Naive thymus-derived CD8-positive, alpha-beta T cell (primary cell): ENCODE results near the gene CERS2. TPM values are rescaled to one million over a fixed set of nuclear protein-coding genes. Genes with fewer than 3 reads are reported as not detected.
"Not testable (repeated sequence)": the region's sequence is repeated elsewhere in the genome, so short reads cannot be mapped to it uniquely, and the experiment has no call there.

Source experiments
- ATAC-seq, 2 donors: fragments of 150-1000 bp; cut with Tn5 transposase in 1 of 2; sonication (Bioruptor Pico), chemical (Tn5 transposase) in 1 of 2; 1 replicate in 1 of 2; 2 replicates in 1 of 2; pipeline ENCODE4 v1.10.0; 2021; ENCODE audit warnings: mild to moderate bottlenecking in 2 of 2, moderate library complexity in 2 of 2
- POLR2A ChIA-PET: fragments of 350-600 bp; sonication (Branson Sonifier 250); formaldehyde crosslinking; loops from one replicate; lab custom pipeline; 2021; ENCODE audit warnings: antibody characterized with exemption; lab: Charles Lee
- DNase-seq, 10 donors: peaks; one replicate each; pipeline versions ENCODE4 v3.0.0 to v3.0.0-alpha.2; 2020 to 2022
- H3K27ac Mint-ChIP-seq, 10 donors: one replicate each; pipeline ENCODE4 v1.8.0; 2020 to 2022; ENCODE audit warnings: mild to moderate bottlenecking in 10 of 10, mixed read lengths in 10 of 10, moderate library complexity in 4 of 10, inconsistent platforms in 1 of 10
- H3K27me3 Mint-ChIP-seq, 5 donors: one replicate each; pipeline ENCODE4 v1.8.0; 2021 to 2022; ENCODE audit warnings: mixed read lengths in 5 of 5
- H3K36me3 Mint-ChIP-seq, 3 donors: one replicate each; pipeline ENCODE4 v1.8.0; 2020 to 2022; ENCODE audit warnings: mixed read lengths in 3 of 3, mild to moderate bottlenecking in 2 of 3, inconsistent platforms in 1 of 3
- H3K4me1 Mint-ChIP-seq, 4 donors: one replicate each; pipeline ENCODE4 v1.8.0; 2021 to 2022; ENCODE audit warnings: mixed read lengths in 4 of 4
- H3K4me3 Mint-ChIP-seq, 10 donors: one replicate each; pipeline ENCODE4 v1.8.0; 2020 to 2022; ENCODE audit warnings: mild to moderate bottlenecking in 10 of 10, mixed read lengths in 10 of 10, moderate library complexity in 6 of 10, inconsistent platforms in 1 of 10
- H3K9me3 Mint-ChIP-seq, 9 donors: one replicate each; pipeline ENCODE4 v1.8.0; 2020 to 2022; ENCODE audit warnings: mixed read lengths in 9 of 9, mild to moderate bottlenecking in 3 of 9, inconsistent platforms in 1 of 9, moderate library complexity in 1 of 9
- polyA plus RNA-seq, 3 donors: library from polyadenylated mRNA; unstranded; fragments of 300-500 nt; fragmentation: Illumina TruSeq; gene quantifications; one replicate each; pipeline ENCODE4 v1.2.3, GENCODE V29; 2021
- total RNA-seq, 8 experiments: library from RNA in 2 of 8; stranded (reverse) in 2 of 8; gene quantifications; one replicate each; pipeline ENCODE4 v1.2.3 and lab custom pipeline; 2021 to 2026

Gene CERS2
- total and polyA plus RNA-seq, 5 experiments from 2014 or later, result 110 to 143 (median 129) TPM

DNA sequence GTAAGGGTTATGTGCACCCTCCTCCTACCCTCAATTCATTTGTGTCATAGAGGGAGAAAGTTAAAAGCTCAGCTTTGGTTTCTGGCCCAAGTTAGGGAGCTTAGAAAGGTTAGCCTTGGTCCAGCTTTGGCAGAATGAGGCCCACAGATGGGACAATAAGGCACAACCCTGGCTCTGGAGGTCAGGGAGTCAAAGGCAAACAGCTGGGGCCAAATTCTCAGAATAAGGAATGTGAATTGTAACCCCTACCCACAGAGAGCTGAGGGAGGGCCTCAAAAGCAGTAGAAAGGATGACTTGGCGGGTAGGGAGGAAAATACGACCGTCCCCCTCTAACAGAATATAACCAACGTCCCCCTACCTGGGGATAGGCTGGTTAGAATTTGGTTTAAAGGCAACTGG, 9.0 kb downstream of the CERS2 start:
- no peak for ATAC-seq
- H3K36me3 Mint-ChIP-seq, result peaks cover 0 to 81% (median 13%) of the 10 kb centered on the region in 3 donors
- H3K27ac Mint-ChIP-seq, result peak overlapping the region in 6 of 10 donors; percentile 8 to 66 (median 44)
- no peaks in the 10 kb centered on the region for H3K27me3 Mint-ChIP-seq
- POLR2A ChIA-PET, result interaction anchor here (1.3 kb wide), 1 partner anchor 10 kb away, joined by 3 read pairs; no protein-coding TSS in a partner anchor
- H3K9me3 Mint-ChIP-seq, result no peaks in the 10 kb centered on the region
- no peak overlapping the region for H3K4me3 Mint-ChIP-seq
- H3K4me1 Mint-ChIP-seq, result peaks cover 5 to 31% (median 10%) of the 10 kb centered on the region in 4 donors
- no peak for DNase-seq

- Mint-ChIP-seq H3K27ac (peak overlapping the region in 8 of 10 donors; percentile 12 to 74 (median 48)), H3K4me1 (peaks cover 0 to 24% (median 4%) of the 10 kb centered on the region in 4 donors), H3K4me3 (no peak overlapping the region), H3K27me3 (no peaks in the 10 kb centered on the region), H3K9me3 (no peaks in the 10 kb centered on the region), H3K36me3 (peaks cover 0 to 95% (median 23%) of the 10 kb centered on the region in 3 donors)
- POLR2A ChIA-PET, result interaction anchor here (1.3 to 1.4 kb wide), 2 partner anchors 10 kb away, joined by 5 to 6 read pairs; partner anchors contain the start of gene CERS2
- no peak for DNase-seq
- ATAC-seq, result no peak
Observed at GRCh38 chr1:150964164-150964489, 10.5 kb downstream of the CERS2 start.

- POLR2A ChIA-PET, result interaction anchor here (1.4 kb wide), 1 partner anchor 11 kb away, joined by 6 read pairs; the partner anchor contains the start of gene CERS2
- DNase-seq, result no peak
Observed at GRCh38 chr1:150963321-150964163, 11.1 kb downstream of the CERS2 start.

GRCh38 chr1:150961756-150962155, 12.9 kb downstream of the CERS2 start:
- Mint-ChIP-seq H3K36me3 (peaks cover 0 to 92% (median 17%) of the 10 kb centered on the region in 3 donors), H3K4me1 (peaks cover 0 to 8% (median under 1%) of the 10 kb centered on the region in 4 donors), H3K27ac (peak overlapping the region in 5 of 10 donors; percentile 11 to 43 (median 29)), H3K27me3 (no peaks in the 10 kb centered on the region), H3K4me3 (no peak overlapping the region), H3K9me3 (no peaks in the 10 kb centered on the region)
- POLR2A ChIA-PET, result interaction anchor here (1.4 kb wide), 1 partner anchor 15 kb away, joined by 4 read pairs; no protein-coding TSS in a partner anchor
- DNase-seq, result no peak
- ATAC-seq, result no peak

More at GRCh38 chr1:150963321-150964163, 11.1 kb downstream of the CERS2 start:
- H3K4me1 Mint-ChIP-seq, result peaks cover 0 to 19% (median under 1%) of the 10 kb centered on the region in 4 donors
- peak overlapping the region in 7 of 10 donors; percentile 8 to 84 (median 55) for H3K27ac Mint-ChIP-seq
- no peaks in the 10 kb centered on the region for H3K27me3 Mint-ChIP-seq
- ATAC-seq, result no peak
- H3K4me3 Mint-ChIP-seq, result no peak overlapping the region
- H3K36me3 Mint-ChIP-seq, result peaks cover 0 to 95% (median 24%) of the 10 kb centered on the region in 3 donors
- no peaks in the 10 kb centered on the region for H3K9me3 Mint-ChIP-seq

DNA sequence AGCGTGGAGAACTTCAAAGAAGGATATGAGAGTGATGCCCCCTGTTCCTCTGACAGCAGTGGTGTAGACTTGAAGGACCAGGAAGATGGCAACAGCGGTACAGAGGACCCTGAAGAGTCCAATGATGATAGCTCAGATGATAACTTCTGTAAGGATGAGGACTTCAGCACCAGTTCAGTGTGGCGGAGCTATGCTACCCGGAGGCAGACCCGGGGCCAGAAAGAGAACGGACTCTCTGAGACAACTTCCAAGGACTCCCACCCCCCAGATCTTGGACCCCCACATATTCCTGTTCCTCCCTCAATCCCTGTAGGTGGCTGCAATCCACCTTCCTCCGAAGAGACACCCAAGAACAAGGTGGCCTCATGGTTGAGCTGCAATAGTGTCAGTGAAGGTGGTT, 14.0 kb downstream of the CERS2 start:
- POLR2A ChIA-PET, result interaction anchor here (1.4 kb wide), 1 partner anchor 16 kb away, joined by 4 read pairs; no protein-coding TSS in a partner anchor
- peak overlapping the region in 3 of 10 donors; percentile 36 to 88 (median 46) for H3K27ac Mint-ChIP-seq
- peaks cover 0 to 86% (median 17%) of the 10 kb centered on the region in 3 donors for H3K36me3 Mint-ChIP-seq
- ATAC-seq (no peak), DNase-seq (no peak)
- no peaks in the 10 kb centered on the region for H3K9me3 Mint-ChIP-seq
- H3K4me3 Mint-ChIP-seq, result no peak overlapping the region
- H3K4me1 Mint-ChIP-seq, result peaks cover 0 to 8% (median 0%) of the 10 kb centered on the region in 4 donors
- H3K27me3 Mint-ChIP-seq, result no peaks in the 10 kb centered on the region

DNA sequence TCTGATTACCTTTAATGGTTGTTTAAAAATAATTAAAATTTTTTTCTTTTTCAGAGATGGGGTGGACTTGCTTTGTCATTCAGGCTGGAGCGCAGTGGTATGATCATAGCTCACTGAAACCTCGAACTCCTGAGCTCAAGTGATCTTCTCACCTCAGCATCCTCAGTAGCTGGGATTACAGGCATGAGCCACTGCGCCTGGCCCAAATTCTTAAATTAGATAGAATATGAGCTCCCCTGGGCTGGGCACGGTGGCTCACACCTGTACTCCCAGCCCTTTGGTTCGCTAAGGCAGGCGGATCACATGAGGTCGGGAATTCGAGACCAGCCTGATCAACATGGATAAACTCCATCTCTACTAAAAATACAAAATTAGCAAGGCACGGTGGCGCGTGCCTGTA, 17.0 kb downstream of the CERS2 start:
- H3K27me3 Mint-ChIP-seq, result no peaks in the 10 kb centered on the region
- DNase-seq (no peak), ATAC-seq (no peak)
- no peak overlapping the region for H3K4me3 Mint-ChIP-seq
- peak overlapping the region in 2 of 10 donors; percentile 12 to 18 for H3K27ac Mint-ChIP-seq
- H3K36me3 Mint-ChIP-seq, result peaks cover 0 to 86% (median 22%) of the 10 kb centered on the region in 3 donors
- H3K4me1 Mint-ChIP-seq, result peaks cover 0 to 1% (median 0%) of the 10 kb centered on the region in 4 donors
- POLR2A ChIA-PET, result interaction anchor here (0.6 to 0.7 kb wide), 3 partner anchors 102 to 633 kb away, joined by 3 to 4 read pairs (median 3); partner anchors contain the start of gene MLLT11
- H3K9me3 Mint-ChIP-seq, result no peaks in the 10 kb centered on the region

- POLR2A ChIA-PET, result no interaction called here
- Mint-ChIP-seq H3K4me1 (peaks cover 0 to 1% (median 0%) of the 10 kb centered on the region in 4 donors), H3K36me3 (peaks cover 5 to 88% (median 32%) of the 10 kb centered on the region in 3 donors), H3K27ac (peak overlapping the region in 6 of 10 donors; percentile 3 to 46 (median 26)), H3K9me3 (no peaks in the 10 kb centered on the region), H3K27me3 (no peaks in the 10 kb centered on the region), H3K4me3 (no peak overlapping the region)
- ATAC-seq (no peak), DNase-seq (no peak)
Observed at GRCh38 chr1:150955280-150955679, 19.4 kb downstream of the CERS2 start.

GRCh38 chr1:150954708-150955107, 19.9 kb downstream of the CERS2 start:
- H3K27ac Mint-ChIP-seq, result peak overlapping the region in 7 of 10 donors; percentile 4 to 75 (median 35)

GRCh38 chr1:150944856-150945255, 29.8 kb downstream of the CERS2 start:
- H3K27ac Mint-ChIP-seq, result peak overlapping the region in 5 of 10 donors; percentile 6 to 74 (median 39)
- ATAC-seq, result no peak
- H3K27me3 Mint-ChIP-seq, result no peaks in the 10 kb centered on the region
- H3K9me3 Mint-ChIP-seq, result no peaks in the 10 kb centered on the region
- POLR2A ChIA-PET, result no interaction called here
- no peaks in the 10 kb centered on the region for H3K4me1 Mint-ChIP-seq
- H3K4me3 Mint-ChIP-seq, result no peak overlapping the region
- no peak for DNase-seq
- H3K36me3 Mint-ChIP-seq, result peaks cover 3 to 95% (median 42%) of the 10 kb centered on the region in 3 donors

More at GRCh38 chr1:150954708-150955107, 19.9 kb downstream of the CERS2 start:
- H3K36me3 Mint-ChIP-seq, result peaks cover 5 to 88% (median 30%) of the 10 kb centered on the region in 3 donors
- DNase-seq (no peak), ATAC-seq (no peak)
- no peaks in the 10 kb centered on the region for H3K27me3 Mint-ChIP-seq
- no peaks in the 10 kb centered on the region for H3K9me3 Mint-ChIP-seq
- H3K4me1 Mint-ChIP-seq, result peaks cover 0 to 1% (median 0%) of the 10 kb centered on the region in 4 donors
- POLR2A ChIA-PET, result no interaction called here
- H3K4me3 Mint-ChIP-seq, result no peak overlapping the region

DNA sequence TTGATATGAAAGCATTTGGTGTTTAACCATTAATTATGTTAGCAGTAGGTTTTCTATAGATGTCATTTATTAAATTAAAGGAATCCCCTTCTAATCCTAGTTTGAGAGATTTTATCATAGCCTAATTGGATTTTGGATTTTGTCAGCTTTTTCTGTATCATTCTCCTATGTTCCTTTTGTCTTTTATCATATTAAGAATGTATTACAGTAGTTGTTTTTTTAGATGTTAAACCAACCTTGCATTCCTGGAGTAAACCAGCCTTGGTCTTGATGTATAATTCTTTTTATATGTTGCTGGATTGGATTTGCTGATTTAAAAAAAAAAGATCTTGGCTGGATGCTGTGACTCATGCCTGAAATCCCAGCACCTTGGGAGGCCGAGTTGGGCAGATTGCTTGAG, 42.9 kb downstream of the CERS2 start:
- POLR2A ChIA-PET, result interaction anchor here (0.6 kb wide), 1 partner anchor 7 kb away, joined by 3 read pairs; no protein-coding TSS in a partner anchor
- no peaks in the 10 kb centered on the region for H3K27me3 Mint-ChIP-seq
- H3K36me3 Mint-ChIP-seq, result peaks cover 19 to 83% (median 45%) of the 10 kb centered on the region in 3 donors
- no peak overlapping the region for H3K27ac Mint-ChIP-seq
- H3K4me3 Mint-ChIP-seq, result no peak overlapping the region
- peaks cover 13 to 39% (median 29%) of the 10 kb centered on the region in 4 donors for H3K4me1 Mint-ChIP-seq
- DNase-seq (peak in 2 of 10 donors; percentile 33 to 42), ATAC-seq (no peak)
- H3K9me3 Mint-ChIP-seq, result peaks cover 0 to 17% (median 3%) of the 10 kb centered on the region in 9 donors

DNA sequence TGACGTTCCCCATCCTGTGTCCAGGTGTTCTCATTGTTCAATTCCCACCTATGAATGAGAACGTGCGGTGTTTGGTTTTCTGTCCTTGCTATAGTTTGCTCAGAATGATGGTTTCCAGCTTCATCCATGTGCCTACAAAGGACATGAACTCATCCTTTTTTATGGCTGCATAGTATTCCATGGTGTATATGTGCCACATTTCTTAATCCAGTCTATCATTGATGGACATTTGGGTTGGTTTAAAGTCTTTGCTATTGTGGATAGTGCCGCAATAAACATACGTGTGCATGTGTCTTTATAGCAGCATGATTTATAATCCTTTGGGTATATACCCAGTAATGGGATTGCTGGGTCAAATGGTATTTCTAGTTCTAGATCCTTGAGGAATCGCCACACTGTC, 45.9 kb downstream of the CERS2 start:
- Mint-ChIP-seq H3K4me3 (peak overlapping the region in 1 of 10 donors; percentile 14), H3K27ac (peak overlapping the region in 1 of 10 donors; percentile 66), H3K4me1 (peaks cover 10 to 39% (median 21%) of the 10 kb centered on the region in 4 donors), H3K9me3 (peaks cover 0 to 17% (median 3%) of the 10 kb centered on the region in 9 donors), H3K36me3 (peaks cover 19 to 60% (median 41%) of the 10 kb centered on the region in 3 donors)
- H3K27me3 Mint-ChIP-seq, ATAC-seq, DNase-seq, POLR2A ChIA-PET: not testable (repeated sequence)

DNA sequence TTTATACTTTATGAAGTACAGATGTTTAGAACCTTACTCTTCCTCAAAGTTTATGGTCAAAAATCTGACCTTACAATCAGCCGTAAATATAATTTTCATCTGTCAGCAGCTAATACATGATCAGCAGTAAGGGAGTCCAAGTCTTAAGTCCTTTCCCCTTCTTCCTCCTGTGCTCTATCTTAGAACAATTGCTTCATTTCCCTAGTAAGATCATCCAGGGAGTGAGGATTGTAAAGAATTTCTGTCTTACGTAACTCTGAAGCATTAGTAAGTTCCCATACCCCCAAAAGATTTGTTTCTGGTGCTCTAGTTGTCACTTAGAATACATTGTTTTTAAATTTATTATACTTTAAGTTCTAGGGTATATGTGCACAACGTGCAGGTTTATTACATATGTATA, 46.3 kb downstream of the CERS2 start:
- no peak for DNase-seq
- Mint-ChIP-seq H3K9me3 (peaks cover 0 to 17% (median 3%) of the 10 kb centered on the region in 9 donors), H3K4me3 (peak overlapping the region in 6 of 10 donors; percentile 2 to 59 (median 45)), H3K27me3 (no peaks in the 10 kb centered on the region), H3K4me1 (peaks cover 10 to 39% (median 21%) of the 10 kb centered on the region in 4 donors), H3K36me3 (peaks cover 19 to 58% (median 41%) of the 10 kb centered on the region in 3 donors), H3K27ac (peak overlapping the region in 3 of 10 donors; percentile 15 to 74 (median 33))
- ATAC-seq, result no peak
- POLR2A ChIA-PET, result interaction anchor here (0.7 kb wide), 1 partner anchor 77 kb away, joined by 3 read pairs; no protein-coding TSS in a partner anchor
